KMS-11 (cell line): Measurements from ENCODE around the gene PLA2G2C.

Experiments used
- H2AFZ ChIP-seq: fragments of 200-600 bp; sonication (generic); 2 replicates; pipeline ENCODE4 v1.6.1; 2016; ENCODE audit warnings: antibody characterized with exemption, mixed run types, low read depth
- H3K27ac ChIP-seq: fragments of 200-600 bp; sonication (generic); 2 replicates; pipeline ENCODE4 v1.6.1; 2016; ENCODE audit warnings: mild to moderate bottlenecking, mixed run types
- H3K27me3 ChIP-seq: fragments of 200-600 bp; sonication (generic); 2 replicates; pipeline ENCODE4 v1.6.1; 2017; ENCODE audit warnings: mild to moderate bottlenecking, low read depth, mixed run types, moderate library complexity; ENCODE audit not compliant: insufficient read depth
- H3K36me3 ChIP-seq: fragments of 200-600 bp; sonication (generic); 2 replicates; pipeline ENCODE4 v1.6.1; 2017; ENCODE audit warnings: mild to moderate bottlenecking, mixed run types; ENCODE audit not compliant: insufficient read depth
- H3K4me1 ChIP-seq: fragments of 200-600 bp; sonication (generic); 2 replicates; pipeline ENCODE4 v1.6.1; 2016; ENCODE audit warnings: mild to moderate bottlenecking, low read depth, mixed run types; ENCODE audit not compliant: poor library complexity, severe bottlenecking
- H3K4me2 ChIP-seq: fragments of 200-600 bp; sonication (generic); 2 replicates; pipeline ENCODE4 v1.7.0; 2016; ENCODE audit warnings: mild to moderate bottlenecking, mixed run types
- H3K4me3 ChIP-seq: fragments of 200-600 bp; sonication (generic); IDR thresholded peaks from 2 replicates; pipeline ENCODE4 v1.6.1; 2017; ENCODE audit warnings: low read depth, low read length, mixed read lengths; ENCODE audit not compliant: insufficient read depth
- H3K79me2 ChIP-seq: fragments of 200-600 bp; sonication (generic); 2 replicates; pipeline ENCODE4 v1.6.1; 2016; ENCODE audit warnings: low read depth, mixed run types; ENCODE audit not compliant: insufficient read depth
- H3K9ac ChIP-seq: fragments of 200-600 bp; sonication (generic); 2 replicates; pipeline ENCODE4 v1.6.1; 2016; ENCODE audit warnings: mild to moderate bottlenecking, mixed run types
- H4K20me1 ChIP-seq: fragments of 200-600 bp; sonication (generic); 2 replicates; pipeline ENCODE4 v1.6.1; 2016; ENCODE audit warnings: mild to moderate bottlenecking, mixed run types; ENCODE audit not compliant: insufficient read depth
- TF ChIP-seq, protein P1 (sequence below): fragments of 200-600 bp; sonication (generic); conservative IDR thresholded peaks from 2 replicates; pipeline ENCODE4 v1.6.1; 2017; ENCODE audit warnings: low read depth, mild to moderate bottlenecking, antibody characterized with exemption, low read length, moderate library complexity, mixed read lengths

PLA2G2C gene

DNA sequence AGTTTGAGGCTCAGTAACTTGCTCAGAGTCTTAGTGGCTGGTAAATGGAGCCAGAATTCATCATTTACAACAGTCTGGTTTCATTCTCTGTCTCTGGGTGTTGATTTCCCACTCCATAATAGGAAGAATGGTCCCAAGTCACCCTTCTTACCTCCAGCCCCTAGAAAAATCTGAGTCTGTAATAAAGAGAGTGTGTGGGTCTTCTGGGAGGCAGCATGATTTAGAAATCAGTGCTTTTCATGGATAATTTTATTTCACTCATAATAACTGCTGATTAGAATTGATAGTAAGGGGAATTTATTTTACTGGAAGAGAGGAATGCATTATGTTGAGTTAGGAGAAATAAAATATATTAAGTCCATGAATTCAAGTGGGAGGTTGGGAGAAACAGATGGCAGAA, 69.1 kb downstream of the PLA2G2C start:
- Histone ChIP-seq H3K9ac (no peak overlapping the region), H3K4me1 (no peaks in the 10 kb centered on the region), H3K36me3 (no peaks in the 10 kb centered on the region), H3K4me2 (no peak overlapping the region), H3K27ac (no peak overlapping the region), H3K4me3 (no peak overlapping the region), H2AFZ (no peak overlapping the region), H4K20me1 (no peaks in the 10 kb centered on the region), H3K79me2 (no peaks in the 10 kb centered on the region), H3K27me3 (peaks cover 21% of the 10 kb centered on the region; the same call in 1 of the 2 replicates)
- TF ChIP-seq, protein P1, sequence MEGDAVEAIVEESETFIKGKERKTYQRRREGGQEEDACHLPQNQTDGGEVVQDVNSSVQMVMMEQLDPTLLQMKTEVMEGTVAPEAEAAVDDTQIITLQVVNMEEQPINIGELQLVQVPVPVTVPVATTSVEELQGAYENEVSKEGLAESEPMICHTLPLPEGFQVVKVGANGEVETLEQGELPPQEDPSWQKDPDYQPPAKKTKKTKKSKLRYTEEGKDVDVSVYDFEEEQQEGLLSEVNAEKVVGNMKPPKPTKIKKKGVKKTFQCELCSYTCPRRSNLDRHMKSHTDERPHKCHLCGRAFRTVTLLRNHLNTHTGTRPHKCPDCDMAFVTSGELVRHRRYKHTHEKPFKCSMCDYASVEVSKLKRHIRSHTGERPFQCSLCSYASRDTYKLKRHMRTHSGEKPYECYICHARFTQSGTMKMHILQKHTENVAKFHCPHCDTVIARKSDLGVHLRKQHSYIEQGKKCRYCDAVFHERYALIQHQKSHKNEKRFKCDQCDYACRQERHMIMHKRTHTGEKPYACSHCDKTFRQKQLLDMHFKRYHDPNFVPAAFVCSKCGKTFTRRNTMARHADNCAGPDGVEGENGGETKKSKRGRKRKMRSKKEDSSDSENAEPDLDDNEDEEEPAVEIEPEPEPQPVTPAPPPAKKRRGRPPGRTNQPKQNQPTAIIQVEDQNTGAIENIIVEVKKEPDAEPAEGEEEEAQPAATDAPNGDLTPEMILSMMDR, result no peak

DNA sequence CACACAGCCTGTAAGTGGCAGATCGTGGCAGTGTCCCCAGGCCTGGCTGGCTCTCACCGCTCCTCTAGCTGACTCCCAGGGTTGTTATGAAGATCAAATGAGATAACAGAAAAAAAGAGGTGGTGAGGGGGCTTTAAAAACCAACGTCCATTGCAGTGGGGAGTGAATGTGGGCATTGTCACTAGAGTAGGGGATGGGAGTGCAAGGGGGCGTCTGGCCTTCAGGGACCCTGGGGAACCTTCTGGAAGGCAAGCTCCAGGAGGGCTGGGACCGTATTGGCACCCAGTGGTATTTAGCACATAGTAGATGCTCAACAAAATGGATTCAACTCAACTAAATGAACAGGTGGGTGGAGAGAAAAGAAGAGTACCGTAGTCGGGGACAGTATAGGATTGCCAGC, 70.4 kb downstream of the PLA2G2C start:
- no peaks in the 10 kb centered on the region for H4K20me1 ChIP-seq
- no peak overlapping the region for H3K9ac ChIP-seq
- TF ChIP-seq, protein P1, result no peak
- no peaks in the 10 kb centered on the region for H3K36me3 ChIP-seq
- H3K27me3 ChIP-seq, result peaks cover 9% of the 10 kb centered on the region; the same call in 1 of the 2 replicates
- H3K4me2 ChIP-seq, result no peak overlapping the region
- H2AFZ ChIP-seq, result no peak overlapping the region
- no peaks in the 10 kb centered on the region for H3K4me1 ChIP-seq
- no peak overlapping the region for H3K4me3 ChIP-seq
- H3K27ac ChIP-seq, result no peak overlapping the region
- H3K79me2 ChIP-seq, result no peaks in the 10 kb centered on the region

DNA sequence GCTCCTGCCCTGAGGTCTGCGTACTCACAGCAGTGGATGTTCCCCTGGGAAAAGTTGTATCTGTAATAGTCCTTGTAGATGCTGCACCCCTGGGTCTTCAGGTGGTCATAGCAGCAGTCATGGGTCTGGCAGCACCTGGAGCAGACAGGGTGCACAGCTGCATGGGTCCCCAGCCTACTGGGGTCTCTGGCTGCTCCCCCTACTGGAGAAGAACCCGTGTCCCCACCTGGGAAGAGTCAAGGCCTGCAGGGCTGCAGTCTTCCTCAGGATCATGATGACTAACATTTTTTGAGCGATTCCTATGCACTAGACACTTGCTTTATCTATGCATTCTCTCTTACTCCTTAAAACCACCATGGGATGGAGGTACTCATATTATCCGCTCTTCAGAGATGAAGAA, 70.8 kb downstream of the PLA2G2C start:
- no peak overlapping the region for H2AFZ ChIP-seq
- no peaks in the 10 kb centered on the region for H3K79me2 ChIP-seq
- no peaks in the 10 kb centered on the region for H3K4me1 ChIP-seq
- peaks cover 10% of the 10 kb centered on the region; the same call in 1 of the 2 replicates for H3K27me3 ChIP-seq
- H3K27ac ChIP-seq, result no peak overlapping the region
- H4K20me1 ChIP-seq, result no peaks in the 10 kb centered on the region
- no peak overlapping the region for H3K4me3 ChIP-seq
- no peaks in the 10 kb centered on the region for H3K36me3 ChIP-seq
- H3K9ac ChIP-seq, result no peak overlapping the region
- H3K4me2 ChIP-seq, result no peak overlapping the region
- TF ChIP-seq, protein P1, result no peak

DNA sequence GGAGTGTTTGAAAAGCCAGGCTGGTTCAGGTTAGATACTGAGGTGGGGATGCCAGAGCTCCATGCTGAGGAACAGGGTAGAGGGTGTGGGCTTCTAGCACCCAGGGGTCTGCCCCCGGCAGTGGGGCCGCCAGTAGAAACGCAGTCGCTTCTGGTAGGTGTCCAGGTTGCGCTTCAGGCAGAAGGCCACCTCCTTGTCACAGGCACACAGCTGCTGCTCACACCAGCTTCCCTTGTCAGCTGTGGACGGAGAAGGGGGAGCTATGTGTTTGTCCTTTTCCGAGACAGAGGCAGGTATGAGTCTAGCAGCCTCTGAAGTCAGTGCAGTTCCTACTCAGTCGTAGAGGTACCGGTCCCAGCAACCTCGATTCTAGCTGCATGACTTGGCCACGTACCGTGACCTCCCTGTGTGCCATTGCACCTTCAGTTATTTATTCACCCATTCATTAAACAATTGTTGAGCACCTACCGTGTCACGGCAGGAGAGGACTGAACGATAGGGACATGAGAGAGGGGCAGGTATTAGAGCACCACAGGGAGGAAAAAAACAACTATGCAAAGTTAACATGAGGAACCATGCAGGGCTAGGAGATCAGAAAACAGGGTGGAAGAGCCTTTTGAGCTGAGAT, 72.2 kb downstream of the PLA2G2C start:
- TF ChIP-seq, protein P1, result no peak
- Histone ChIP-seq H2AFZ (no peak overlapping the region), H3K9ac (no peak overlapping the region), H4K20me1 (no peaks in the 10 kb centered on the region), H3K27me3 (peaks cover 3% of the 10 kb centered on the region; the same call in 1 of the 2 replicates), H3K4me1 (no peaks in the 10 kb centered on the region), H3K79me2 (no peaks in the 10 kb centered on the region), H3K27ac (no peak overlapping the region), H3K4me3 (no peak overlapping the region), H3K36me3 (no peaks in the 10 kb centered on the region), H3K4me2 (no peak overlapping the region)
